GM18858 (cell line): ENCODE measurements around the gene RNF215.
"Not testable (repeated sequence)": the region's sequence is repeated elsewhere in the genome, so short reads cannot be mapped to it uniquely, and the experiment has no call there.

Experiments
- ATAC-seq: cut with Tn5 transposase; IDR thresholded peaks from one replicate; pipeline ENCODE4 v1.9.1; 2021; ENCODE audit not compliant: unreplicated experiment

Gene RNF215

GRCh38 chr22:30365891-30366290 is 21.3 kb downstream of the RNF215 start:
- ATAC-seq, result no peak

GRCh38 chr22:30362651-30363281 is 24.4 kb downstream of the RNF215 start:
- ATAC-seq, result no peak

GRCh38 chr22:30361916-30362650 is 25.1 kb downstream of the RNF215 start:
- no peak for ATAC-seq

GRCh38 chr22:30358541-30358940 is 28.7 kb downstream of the RNF215 start:
- no peak for ATAC-seq

- ATAC-seq, result no peak
Observed at GRCh38 chr22:30357650-30358215, 29.5 kb downstream of the RNF215 start.

GRCh38 chr22:30357236-30357570 is 30.0 kb downstream of the RNF215 start:
- ATAC-seq, result no peak

- ATAC-seq, result peak; percentile 79
Observed at GRCh38 chr22:30356449-30357235, 30.6 kb downstream of the RNF215 start, which contains the start of the genes CCDC157 and SF3A1. Gene CCDC157, plus strand, starts transcription at chr22:30357007. Its CDS starts 8,994 bp downstream, at chr22:30366001. Gene SF3A1, minus strand, starts transcription at chr22:30356894. Its CDS starts 102 bp downstream, at chr22:30356792.

- ATAC-seq, result no peak
Observed at GRCh38 chr22:30354644-30355043, 32.6 kb downstream of the RNF215 start.

- no peak for ATAC-seq
Observed at GRCh38 chr22:30351226-30351625, 36.0 kb downstream of the RNF215 start.

GRCh38 chr22:30348809-30349208 is 38.4 kb downstream of the RNF215 start:
- ATAC-seq, result no peak

GRCh38 chr22:30348404-30348803 is 38.8 kb downstream of the RNF215 start:
- ATAC-seq, result no peak

GRCh38 chr22:30347255-30347892 is 39.8 kb downstream of the RNF215 start:
- ATAC-seq, result no peak

GRCh38 chr22:30344447-30345200 is 42.6 kb downstream of the RNF215 start:
- no peak for ATAC-seq

- ATAC-seq, result no peak
Observed at GRCh38 chr22:30340911-30341685, 46.1 kb downstream of the RNF215 start.

GRCh38 chr22:30338802-30339201 is 48.4 kb downstream of the RNF215 start:
- no peak for ATAC-seq

GRCh38 chr22:30338341-30338740 is 48.9 kb downstream of the RNF215 start:
- ATAC-seq, result not testable (repeated sequence)

- no peak for ATAC-seq
Observed at GRCh38 chr22:30337461-30337778, 49.8 kb downstream of the RNF215 start.

GRCh38 chr22:30336752-30337460 is 50.3 kb downstream of the RNF215 start:
- no peak for ATAC-seq

- no peak for ATAC-seq
Observed at GRCh38 chr22:30335236-30335635, 52.0 kb downstream of the RNF215 start.
